Measurements from ENCODE around the gene MYO1D.

The MYO1D gene

GRCh38 chr17:32813021-32813420 lies 63.9 kb downstream of the MYO1D start:
- DNase-seq, result no peak

- DNase-seq, result no peak
Measured at GRCh38 chr17:32810690-32811089, 66.2 kb downstream of the MYO1D start.

- DNase-seq, result no peak
Measured at GRCh38 chr17:32807577-32807976, 69.3 kb downstream of the MYO1D start.

- no peak for DNase-seq
Measured at GRCh38 chr17:32806646-32807045, 70.3 kb downstream of the MYO1D start.

- DNase-seq, result no peak
Measured at GRCh38 chr17:32805029-32805976, 71.6 kb downstream of the MYO1D start.

GRCh38 chr17:32803544-32803943 lies 73.4 kb downstream of the MYO1D start:
- DNase-seq, result no peak

- DNase-seq, result no peak
Measured at GRCh38 chr17:32802306-32802705, 74.6 kb downstream of the MYO1D start.

GRCh38 chr17:32801641-32802040 lies 75.3 kb downstream of the MYO1D start:
- DNase-seq, result no peak

GRCh38 chr17:32801193-32801592 lies 75.7 kb downstream of the MYO1D start:
- no peak for DNase-seq

GRCh38 chr17:32798938-32799337 lies 78.0 kb downstream of the MYO1D start:
- no peak for DNase-seq

GRCh38 chr17:32795339-32795979 lies 81.5 kb downstream of the MYO1D start:
- DNase-seq, result no peak

- no peak for DNase-seq
Measured at GRCh38 chr17:32794533-32795246, 82.2 kb downstream of the MYO1D start.

- DNase-seq, result no peak
Measured at GRCh38 chr17:32793841-32794240, 83.1 kb downstream of the MYO1D start.

GRCh38 chr17:32792207-32792606 lies 84.7 kb downstream of the MYO1D start:
- no peak for DNase-seq

GRCh38 chr17:32786169-32786568 lies 90.8 kb downstream of the MYO1D start:
- DNase-seq, result no peak

- DNase-seq, result no peak
Measured at GRCh38 chr17:32784113-32784512, 92.8 kb downstream of the MYO1D start.

GRCh38 chr17:32783602-32784001 lies 93.3 kb downstream of the MYO1D start:
- peak; percentile 31 for DNase-seq

GRCh38 chr17:32780721-32781120 lies 96.2 kb downstream of the MYO1D start:
- no peak for DNase-seq

- DNase-seq, result no peak
Measured at GRCh38 chr17:32777922-32778321, 99.0 kb downstream of the MYO1D start.

- DNase-seq, result no peak
Measured at GRCh38 chr17:32777436-32777835, 99.5 kb downstream of the MYO1D start.

GRCh38 chr17:32774695-32775084 lies 102.2 kb downstream of the MYO1D start:
- DNase-seq, result no peak

- DNase-seq, result no peak
Measured at GRCh38 chr17:32773856-32774694, 102.8 kb downstream of the MYO1D start.

Data from DMS 273 treated with DMSO at 0.1 percent for 48 hours (cell line).